Breast epithelium (tissue), 4 donors: ENCODE results near the gene FRMPD4. TPM values are rescaled to one million over a fixed set of nuclear protein-coding genes. Genes with fewer than 3 reads are reported as not detected.

Experiments
- DNase-seq, 2 donors: peaks; one replicate each; pipeline ENCODE4 v3.0.0-alpha.2; 2019; ENCODE audit warnings: low spot score in 2 of 2
- H3K27ac ChIP-seq, 2 donors: fragments of 200-600 bp; sonication (generic) in 1 of 2; one replicate each; pipeline ENCODE4 v1.5.1; 2016 to 2019; ENCODE audit warnings: mild to moderate bottlenecking in 1 of 2
- H3K27me3 ChIP-seq, 2 donors: fragments of 200-600 bp; sonication (generic) in 1 of 2; one replicate each; pipeline versions ENCODE4 v1.5.1 to v1.6.0; 2017 to 2019; ENCODE audit warnings: control low read depth in 1 of 2, mild to moderate bottlenecking in 1 of 2
- H3K36me3 ChIP-seq: fragments of 200-600 bp; one replicate; pipeline ENCODE4 v1.5.1; 2019
- H3K4me1 ChIP-seq, 2 donors: fragments of 200-600 bp; sonication (generic); one replicate each; pipeline ENCODE4 v1.5.1; 2016 to 2019; ENCODE audit warnings: control low read depth in 1 of 2
- H3K4me3 ChIP-seq, 3 donors: fragments of 200-600 bp; sonication (generic); 1 replicate in 2 of 3; 2 replicates in 1 of 3; pipeline ENCODE4 v1.5.1; 2016 to 2019; ENCODE audit warnings: mild to moderate bottlenecking in 3 of 3, moderate library complexity in 2 of 3
- H3K9me3 ChIP-seq, 2 donors: fragments of 200-600 bp; sonication (generic) in 1 of 2; one replicate each; pipeline ENCODE4 v1.5.1; 2016 to 2019; ENCODE audit warnings: control low read depth in 1 of 2
- POLR2A ChIP-seq: fragments of 450-650 bp; IDR thresholded peaks from one replicate; pipeline ENCODE4 v1.6.1; 2016; ENCODE audit warnings: antibody characterized with exemption, mild to moderate bottlenecking, moderate library complexity
- POLR2AphosphoS5 ChIP-seq, 3 donors: sonication (generic); formaldehyde crosslinking; IDR thresholded peaks; one replicate each; pipeline ENCODE4 v1.6.1; 2017; ENCODE audit warnings: antibody characterized with exemption in 3 of 3
- intact Hi-C: fragments of 100-400 bp; cut with DNase I; formaldehyde crosslinking; loops from one replicate; pipeline ENCODE4 v1.15.1; 2023; ENCODE audit warnings: low total_unique reads
- total RNA-seq, 3 donors: library from RNA; depleted of rRNA; stranded (reverse); fragments of >200 nt; gene quantifications; one replicate each; pipeline ENCODE4 v1.1.0, GENCODE V29; 2016
- TF ChIP-seq, protein P1 (sequence below), 3 donors: fragments of 450-650 bp; IDR thresholded peaks; one replicate each; pipeline ENCODE4 v1.5.1; 2016 to 2017; ENCODE audit warnings: antibody characterized with exemption in 3 of 3, mild to moderate bottlenecking in 3 of 3, moderate library complexity in 3 of 3

FRMPD4 gene
- total RNA-seq, 3 donors from 2014 or later = under 0.01 TPM

GRCh38 chrX:12249997-12250396, 111.7 kb downstream of the FRMPD4 start:
- no peaks in the 10 kb centered on the region for H3K36me3 ChIP-seq
- H3K4me1 ChIP-seq = no peaks in the 10 kb centered on the region
- H3K9me3 ChIP-seq = no peaks in the 10 kb centered on the region
- H3K4me3 ChIP-seq = no peak overlapping the region
- H3K27ac ChIP-seq = no peak overlapping the region
- intact Hi-C loops = no loop called here
- no peak for DNase-seq
- H3K27me3 ChIP-seq = no peaks in the 10 kb centered on the region
- TF ChIP-seq POLR2A = no peak
- TF ChIP-seq, protein P1, sequence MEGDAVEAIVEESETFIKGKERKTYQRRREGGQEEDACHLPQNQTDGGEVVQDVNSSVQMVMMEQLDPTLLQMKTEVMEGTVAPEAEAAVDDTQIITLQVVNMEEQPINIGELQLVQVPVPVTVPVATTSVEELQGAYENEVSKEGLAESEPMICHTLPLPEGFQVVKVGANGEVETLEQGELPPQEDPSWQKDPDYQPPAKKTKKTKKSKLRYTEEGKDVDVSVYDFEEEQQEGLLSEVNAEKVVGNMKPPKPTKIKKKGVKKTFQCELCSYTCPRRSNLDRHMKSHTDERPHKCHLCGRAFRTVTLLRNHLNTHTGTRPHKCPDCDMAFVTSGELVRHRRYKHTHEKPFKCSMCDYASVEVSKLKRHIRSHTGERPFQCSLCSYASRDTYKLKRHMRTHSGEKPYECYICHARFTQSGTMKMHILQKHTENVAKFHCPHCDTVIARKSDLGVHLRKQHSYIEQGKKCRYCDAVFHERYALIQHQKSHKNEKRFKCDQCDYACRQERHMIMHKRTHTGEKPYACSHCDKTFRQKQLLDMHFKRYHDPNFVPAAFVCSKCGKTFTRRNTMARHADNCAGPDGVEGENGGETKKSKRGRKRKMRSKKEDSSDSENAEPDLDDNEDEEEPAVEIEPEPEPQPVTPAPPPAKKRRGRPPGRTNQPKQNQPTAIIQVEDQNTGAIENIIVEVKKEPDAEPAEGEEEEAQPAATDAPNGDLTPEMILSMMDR (IDR thresholded peaks at IDR 0.05) = no peak
- no peak for TF ChIP-seq POLR2AphosphoS5 (IDR thresholded peaks at IDR 0.05)

GRCh38 chrX:12263211-12263610, 124.9 kb downstream of the FRMPD4 start:
- Histone ChIP-seq H3K9me3 (no peaks in the 10 kb centered on the region), H3K4me1 (no peaks in the 10 kb centered on the region), H3K27me3 (peaks cover 0 to 5% of the 10 kb centered on the region in 2 donors), H3K27ac (no peak overlapping the region), H3K4me3 (no peak overlapping the region), H3K36me3 (no peaks in the 10 kb centered on the region)
- no peak for DNase-seq
- intact Hi-C loops = no loop called here
- TF ChIP-seq POLR2AphosphoS5 (IDR thresholded peaks at IDR 0.05) (no peak), POLR2A (no peak)
- TF ChIP-seq, protein P1 (IDR thresholded peaks at IDR 0.05) = no peak

DNA sequence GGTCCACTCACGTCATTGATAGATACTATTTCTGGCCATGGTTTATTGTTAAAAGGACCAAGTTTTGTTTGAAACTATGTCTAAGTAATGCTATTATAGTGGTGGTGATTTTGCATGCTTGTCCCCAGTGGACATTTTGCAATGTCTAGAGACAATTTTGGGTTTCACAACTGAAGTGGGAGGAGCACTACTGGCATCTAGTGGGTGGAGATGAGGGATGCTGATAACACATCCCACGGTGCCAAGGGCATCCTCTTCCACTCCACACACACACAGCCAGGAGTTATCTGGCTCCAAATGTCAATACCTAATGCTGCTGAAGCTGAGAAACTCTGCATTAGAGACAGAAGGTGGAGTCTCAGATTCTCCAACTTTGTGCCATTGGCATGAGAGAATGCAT, 131.2 kb downstream of the FRMPD4 start:
- Histone ChIP-seq H3K27ac (no peak overlapping the region), H3K36me3 (no peaks in the 10 kb centered on the region), H3K9me3 (no peaks in the 10 kb centered on the region), H3K4me3 (no peak overlapping the region), H3K4me1 (no peaks in the 10 kb centered on the region), H3K27me3 (peaks cover 0 to 9% of the 10 kb centered on the region in 2 donors)
- TF ChIP-seq POLR2AphosphoS5 (IDR thresholded peaks at IDR 0.05) (no peak), POLR2A (no peak)
- TF ChIP-seq, protein P1 (IDR thresholded peaks at IDR 0.05) = no peak
- intact Hi-C loops = no loop called here
- DNase-seq = no peak

- intact Hi-C loops = no loop called here
- no peak for TF ChIP-seq POLR2A
- TF ChIP-seq, protein P1 (IDR thresholded peaks at IDR 0.05) = no peak
- no peak for TF ChIP-seq POLR2AphosphoS5 (IDR thresholded peaks at IDR 0.05)
- Histone ChIP-seq H3K36me3 (no peaks in the 10 kb centered on the region), H3K27me3 (peaks cover 0 to 5% of the 10 kb centered on the region in 2 donors), H3K4me3 (no peak overlapping the region), H3K4me1 (no peaks in the 10 kb centered on the region), H3K9me3 (no peaks in the 10 kb centered on the region), H3K27ac (no peak overlapping the region)
- no peak for DNase-seq
These were observed 139.9 kb downstream of the FRMPD4 start for GRCh38 chrX:12278151-12278550.

GRCh38 chrX:12282991-12283390, 144.7 kb downstream of the FRMPD4 start:
- H3K27me3 ChIP-seq = peaks cover 0 to 22% of the 10 kb centered on the region in 2 donors
- no peaks in the 10 kb centered on the region for H3K9me3 ChIP-seq
- H3K36me3 ChIP-seq = no peaks in the 10 kb centered on the region
- H3K27ac ChIP-seq = no peak overlapping the region
- intact Hi-C loops = loop anchor here (2.0 kb wide), 1 partner anchor 14 kb away; no protein-coding TSS in a partner anchor
- H3K4me1 ChIP-seq = no peaks in the 10 kb centered on the region
- no peak for DNase-seq
- H3K4me3 ChIP-seq = no peak overlapping the region
- no peak for TF ChIP-seq POLR2AphosphoS5 (IDR thresholded peaks at IDR 0.05)
- no peak for TF ChIP-seq POLR2A
- TF ChIP-seq, protein P1 (IDR thresholded peaks at IDR 0.05) = no peak
